MCF 10A (cell line): ENCODE measurements around the gene KLF1. TPM values are rescaled to one million over a fixed set of nuclear protein-coding genes. Genes with fewer than 3 reads are reported as not detected.
A peak's percentile ranks its signal among the peaks of the same experiment; 100 is the strongest.

Experiments used
- BruUV-seq: library from RNA; stranded (reverse); fragments of 400-500 nt; replicated peaks from 2 replicates; lab custom pipeline; 2021; lab: Mats Ljungman, UMichigan
- CTCF ChIA-PET: fragments of 300-600 bp; sonication (Branson Sonifier 250); formaldehyde crosslinking; extraction: SDS; loops from one replicate; lab custom pipeline; 2021; ENCODE audit warnings: antibody characterized with exemption, inconsistent platforms; lab: Yijun Ruan, JAX
- POLR2A ChIA-PET: fragments of 300-600, 350-650 bp; sonication (Branson Sonifier 250); formaldehyde crosslinking; extraction: SDS; loops from one replicate; lab custom pipeline; 2020; ENCODE audit warnings: antibody characterized with exemption, inconsistent platforms; lab: Yijun Ruan, JAX
- DNase-seq: peaks from one replicate; pipeline ENCODE4 v3.0.0-alpha.2; 2018; ENCODE audit not compliant: unreplicated experiment
- H3K27ac Mint-ChIP-seq: one replicate; pipeline ENCODE4 v1.8.0; 2022; ENCODE audit warnings: mild to moderate bottlenecking, low read depth, mixed read lengths; ENCODE audit not compliant: unreplicated experiment
- H3K27me3 Mint-ChIP-seq: one replicate; pipeline ENCODE4 v1.8.0; 2022; ENCODE audit warnings: mixed read lengths; ENCODE audit not compliant: insufficient read depth, unreplicated experiment
- H3K36me3 Mint-ChIP-seq: one replicate; pipeline ENCODE4 v1.8.0; 2022; ENCODE audit warnings: mild to moderate bottlenecking, moderate library complexity, mixed read lengths; ENCODE audit not compliant: insufficient read depth, unreplicated experiment
- H3K4me1 Mint-ChIP-seq: one replicate; pipeline ENCODE4 v1.8.0; 2022; ENCODE audit warnings: mixed read lengths; ENCODE audit not compliant: insufficient read depth, unreplicated experiment
- H3K4me3 Mint-ChIP-seq: one replicate; pipeline ENCODE4 v1.8.0; 2022; ENCODE audit warnings: mild to moderate bottlenecking, moderate library complexity, mixed read lengths; ENCODE audit not compliant: unreplicated experiment
- H3K9me3 Mint-ChIP-seq: one replicate; pipeline ENCODE4 v1.8.0; 2022; ENCODE audit warnings: mixed read lengths; ENCODE audit not compliant: unreplicated experiment
- CTCF ChIP-seq: fragments of 200-600 bp; IDR thresholded peaks from one replicate; pipeline ENCODE4 v1.8.0; 2022; ENCODE audit warnings: antibody characterized with exemption, mild to moderate bottlenecking; ENCODE audit not compliant: unreplicated experiment
- intact Hi-C: fragments of 100-400 bp; cut with micrococcal nuclease; formaldehyde crosslinking; loops from 2 replicates; pipeline ENCODE4 v1.14.1; 2022
- total RNA-seq: library from RNA; stranded (reverse); gene quantifications from 2 replicates; pipeline ENCODE4 v1.2.3, GENCODE V29; 2022

KLF1 gene
- total RNA-seq, 1 experiment from 2014 or later: not detected

GRCh38 chr19:12843328-12843727 is 43.7 kb downstream of the KLF1 start:
- Mint-ChIP-seq H3K27me3 (peaks cover 14% of the 10 kb centered on the region), H3K36me3 (no peaks in the 10 kb centered on the region), H3K4me3 (no peak overlapping the region), H3K4me1 (peaks cover 11% of the 10 kb centered on the region), H3K9me3 (no peaks in the 10 kb centered on the region), H3K27ac (no peak overlapping the region)
- DNase-seq: no peak
- TF ChIP-seq CTCF: no peak
- intact Hi-C loops: no loop called here
- CTCF ChIA-PET: no interaction called here
- no TSS peak for BruUV-seq
- POLR2A ChIA-PET: interaction anchor here (0.6 kb wide), 2 partner anchors 8 to 104 kb away, joined by 4 read pairs; no protein-coding TSS in a partner anchor

GRCh38 chr19:12842511-12842910 is 44.5 kb downstream of the KLF1 start:
- DNase-seq: no peak
- Mint-ChIP-seq H3K27me3 (peaks cover 14% of the 10 kb centered on the region), H3K9me3 (no peaks in the 10 kb centered on the region), H3K36me3 (no peaks in the 10 kb centered on the region), H3K27ac (no peak overlapping the region), H3K4me1 (peaks cover 13% of the 10 kb centered on the region), H3K4me3 (no peak overlapping the region)
- BruUV-seq: no TSS peak
- TF ChIP-seq CTCF: no peak
- CTCF ChIA-PET: no interaction called here
- intact Hi-C loops: no loop called here
- POLR2A ChIA-PET: no interaction called here

GRCh38 chr19:12841094-12841493 is 45.9 kb downstream of the KLF1 start:
- Mint-ChIP-seq H3K27me3 (peaks cover 14% of the 10 kb centered on the region), H3K4me3 (no peak overlapping the region), H3K4me1 (peaks cover 22% of the 10 kb centered on the region), H3K9me3 (no peaks in the 10 kb centered on the region), H3K27ac (no peak overlapping the region), H3K36me3 (no peaks in the 10 kb centered on the region)
- CTCF ChIA-PET: interaction anchor here (0.6 kb wide), 1 partner anchor 166 kb away, joined by 4 read pairs; no protein-coding TSS in a partner anchor
- no peak for DNase-seq
- POLR2A ChIA-PET: no interaction called here
- intact Hi-C loops: no loop called here
- BruUV-seq: no TSS peak
- no peak for TF ChIP-seq CTCF

- H3K4me3 Mint-ChIP-seq: no peak overlapping the region
- no peaks in the 10 kb centered on the region for H3K9me3 Mint-ChIP-seq
- CTCF ChIA-PET: no interaction called here
- TF ChIP-seq CTCF: no peak
- H3K4me1 Mint-ChIP-seq: peaks cover 22% of the 10 kb centered on the region
- peak; percentile 89 for DNase-seq
- POLR2A ChIA-PET: no interaction called here
- BruUV-seq: no TSS peak
- H3K27me3 Mint-ChIP-seq: peaks cover 14% of the 10 kb centered on the region
- intact Hi-C loops: no loop called here
- no peak overlapping the region for H3K27ac Mint-ChIP-seq
- H3K36me3 Mint-ChIP-seq: no peaks in the 10 kb centered on the region
Measured at GRCh38 chr19:12840091-12841079, 46.6 kb downstream of the KLF1 start.
